WTC11 (cell line): ENCODE results near the gene SLC38A3.

Experiments
- ATF2 ChIP-seq: sonication (generic); formaldehyde crosslinking; IDR thresholded peaks from 2 replicates; pipeline ENCODE4 v1.8.1; 2022; ENCODE audit warnings: low read depth, missing genetic modification reagents, borderline replicate concordance
- FOXP1 ChIP-seq: sonication (generic); formaldehyde crosslinking; IDR thresholded peaks from 2 replicates; pipeline ENCODE4 v1.8.0; 2022; ENCODE audit warnings: missing genetic modification reagents, mild to moderate bottlenecking, moderate library complexity, borderline replicate concordance
- ZSCAN18 ChIP-seq: fragments of 250-450 bp; sonication (Bioruptor Pico); IDR thresholded peaks from 2 replicates; pipeline ENCODE4 v2.1.2; 2022; ENCODE audit warnings: mild to moderate bottlenecking, moderate library complexity

GRCh38 chr3:50192689-50193141, 12.4 kb upstream of the SLC38A3 start:
- TF ChIP-seq ATF2 (CRISPR knock-in tag) (no peak), ZSCAN18 (no peak), FOXP1 (CRISPR knock-in tag) (no peak)
